ENCODE data around the gene C18orf63.

The C18orf63 gene

DNA sequence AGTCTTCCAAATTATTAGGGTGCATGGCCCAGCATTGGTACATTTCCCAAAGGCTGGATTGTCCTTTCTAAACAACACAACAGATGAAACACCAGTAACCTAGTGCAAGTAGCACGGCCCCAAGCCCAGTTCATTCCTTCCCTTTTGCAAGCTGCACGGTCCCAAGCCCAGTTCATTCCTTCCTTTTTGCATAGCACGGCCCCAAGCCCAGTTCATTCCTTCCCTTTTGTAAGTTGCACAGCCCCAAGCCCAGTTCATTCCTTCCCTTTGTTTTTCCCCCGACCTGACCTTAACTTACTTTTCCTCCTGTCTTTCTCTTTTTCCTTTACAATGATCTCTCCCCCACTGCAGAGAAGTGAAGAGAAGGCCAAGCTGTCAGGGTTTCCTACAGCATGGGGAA is 60.9 kb downstream of the C18orf63 start:
- no peak for DNase-seq (ENCODE audit: low read depth)

- no peak for DNase-seq (ENCODE audit: low read depth)
Observed at GRCh38 chr18:74377776-74378175, 62.1 kb downstream of the C18orf63 start.

GRCh38 chr18:74378179-74378682 is 62.6 kb downstream of the C18orf63 start:
- no peak for DNase-seq (ENCODE audit: low read depth)

GRCh38 chr18:74380916-74381315 is 65.3 kb downstream of the C18orf63 start:
- DNase-seq (ENCODE audit: low read depth): no peak

DNA sequence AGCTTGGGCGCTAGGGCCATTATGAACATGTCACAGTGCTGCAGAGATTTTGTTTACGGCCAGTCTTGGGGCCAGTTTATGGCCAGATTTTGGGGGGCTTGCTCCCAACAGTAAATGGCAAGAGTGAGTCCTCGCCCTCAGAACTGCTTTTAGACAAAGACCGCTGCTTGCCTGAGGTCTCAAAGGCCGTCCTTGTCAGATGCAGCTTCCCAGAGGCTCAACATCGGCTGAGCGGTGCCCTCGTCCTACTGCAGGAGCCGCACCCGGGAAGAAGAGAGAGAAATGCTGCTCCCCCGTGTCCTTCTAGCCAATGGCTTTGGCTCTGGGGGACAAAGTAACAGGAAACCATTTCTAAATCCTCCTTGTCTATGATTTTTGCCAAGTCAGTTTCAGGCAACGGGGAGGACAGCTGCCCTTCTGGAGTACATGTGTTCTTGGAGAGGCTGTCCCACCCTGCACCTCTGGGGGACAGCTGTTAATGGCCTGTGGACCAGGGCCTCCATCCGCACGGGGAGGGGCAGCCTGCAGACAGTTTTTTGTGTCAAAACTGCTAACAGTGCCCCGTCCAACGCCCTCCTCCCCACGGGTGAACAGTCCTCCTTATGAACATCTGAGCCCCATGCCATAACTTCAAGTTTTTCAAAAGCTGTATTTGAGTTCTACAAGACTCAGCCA is 66.1 kb downstream of the C18orf63 start:
- DNase-seq (ENCODE audit: low read depth): no peak

DNA sequence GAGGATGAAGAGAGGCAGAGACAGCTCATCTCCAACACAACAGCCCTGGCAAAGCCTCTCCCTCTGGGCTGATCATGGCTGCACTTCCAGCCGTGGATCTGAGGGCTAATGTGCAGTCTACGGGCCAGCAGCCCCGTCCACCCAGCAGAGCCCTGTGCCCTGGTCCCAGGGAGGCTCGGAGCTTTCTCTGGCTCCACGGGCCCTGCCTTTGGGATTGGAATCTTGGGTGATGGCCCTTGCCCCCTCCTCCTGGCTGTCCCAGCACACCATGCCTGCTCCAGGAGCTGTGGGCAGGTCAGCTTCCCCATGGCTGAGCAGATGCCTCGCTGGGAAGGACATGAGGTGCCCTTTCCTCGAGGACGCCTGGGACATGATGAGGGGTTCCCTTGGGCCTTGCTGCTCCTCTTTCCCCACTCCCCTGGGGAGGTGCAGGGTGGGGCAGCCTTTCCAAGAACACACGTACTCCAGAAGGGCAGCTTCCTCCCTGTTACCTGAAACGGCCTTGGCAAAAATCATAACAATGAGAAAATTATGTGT is 66.9 kb downstream of the C18orf63 start:
- DNase-seq (ENCODE audit: low read depth): no peak

- DNase-seq (ENCODE audit: low read depth): no peak
Observed at GRCh38 chr18:74387383-74387782, 71.7 kb downstream of the C18orf63 start.

GRCh38 chr18:74388227-74388626 is 72.6 kb downstream of the C18orf63 start:
- no peak for DNase-seq (ENCODE audit: low read depth)

DNA sequence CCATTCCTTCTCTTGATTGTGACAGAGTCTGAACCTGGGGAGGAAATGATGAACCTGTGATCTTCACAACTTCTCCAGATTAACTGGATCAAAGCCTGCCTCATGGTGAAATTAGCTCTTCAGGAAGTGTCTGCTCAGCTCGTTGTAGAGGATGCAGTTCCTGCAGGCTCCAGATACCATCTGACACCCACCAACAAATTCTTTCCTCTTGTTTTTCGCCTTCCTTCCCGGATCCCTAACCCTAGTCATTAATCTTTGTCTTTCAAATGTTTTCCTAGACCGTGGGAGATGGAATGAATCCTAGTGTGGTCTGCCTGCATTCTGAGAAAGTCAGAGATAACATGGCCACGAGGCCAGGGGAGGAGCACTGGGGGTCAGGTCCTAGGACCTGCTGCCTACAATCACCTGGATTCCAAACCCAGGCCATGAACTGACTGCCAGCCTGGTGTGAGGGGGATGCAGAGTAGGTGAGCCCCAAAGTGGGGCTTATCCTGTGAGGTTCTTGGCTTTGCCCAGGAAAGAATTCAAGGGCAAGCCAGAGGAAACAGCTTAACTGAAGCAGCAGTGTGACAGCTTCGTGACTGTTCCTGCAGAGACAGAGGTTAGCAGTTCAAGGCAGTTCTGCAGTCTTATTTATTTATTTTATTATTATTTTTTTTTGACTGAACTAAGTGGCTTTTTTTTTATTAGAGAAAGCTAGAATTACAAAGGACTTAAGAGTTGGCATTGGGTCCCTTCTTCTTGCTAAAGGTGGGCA is 73.7 kb downstream of the C18orf63 start:
- DNase-seq (ENCODE audit: low read depth): no peak

- DNase-seq (ENCODE audit: low read depth): no peak
Observed at GRCh38 chr18:74389991-74390390, 74.4 kb downstream of the C18orf63 start.

DNA sequence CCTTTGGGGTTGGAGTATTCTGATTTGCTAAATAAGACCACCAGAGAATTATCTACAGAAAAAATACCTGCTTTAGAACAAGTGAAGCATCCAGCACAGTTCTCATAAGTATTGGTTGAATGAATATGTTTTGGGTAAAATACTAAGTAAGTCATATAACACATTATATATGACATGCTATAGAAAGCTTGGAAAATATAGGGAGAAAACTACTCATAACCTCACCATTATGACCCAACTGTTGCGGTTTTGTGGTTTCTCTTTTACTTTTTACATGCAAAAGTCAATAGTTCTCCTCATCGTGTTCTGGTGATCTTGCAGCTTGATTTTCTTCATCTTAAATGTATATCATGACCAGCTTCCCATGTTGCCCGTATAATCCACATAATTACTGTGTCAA is 75.3 kb downstream of the C18orf63 start:
- DNase-seq (ENCODE audit: low read depth): no peak

DNA sequence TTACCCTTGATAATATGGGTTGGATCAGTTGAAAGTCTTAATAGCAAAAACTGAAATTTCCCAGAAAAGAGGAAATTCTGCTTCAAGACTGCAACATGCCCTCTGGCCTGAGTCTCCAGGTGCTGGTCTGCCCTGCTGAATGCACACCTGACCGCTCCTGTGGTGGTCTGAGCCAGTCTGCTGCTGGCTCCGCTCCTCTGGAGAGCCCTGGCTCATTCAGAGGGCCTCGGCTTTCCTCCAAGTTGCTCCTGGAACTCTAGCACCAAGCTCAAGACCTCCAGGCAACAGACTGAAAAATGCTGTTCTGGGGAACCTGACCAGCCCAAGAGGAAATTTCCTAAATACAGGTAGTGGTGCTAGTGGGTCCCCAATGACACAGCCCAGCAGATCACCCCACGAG is 76.7 kb downstream of the C18orf63 start:
- no peak for DNase-seq (ENCODE audit: low read depth)

DNA sequence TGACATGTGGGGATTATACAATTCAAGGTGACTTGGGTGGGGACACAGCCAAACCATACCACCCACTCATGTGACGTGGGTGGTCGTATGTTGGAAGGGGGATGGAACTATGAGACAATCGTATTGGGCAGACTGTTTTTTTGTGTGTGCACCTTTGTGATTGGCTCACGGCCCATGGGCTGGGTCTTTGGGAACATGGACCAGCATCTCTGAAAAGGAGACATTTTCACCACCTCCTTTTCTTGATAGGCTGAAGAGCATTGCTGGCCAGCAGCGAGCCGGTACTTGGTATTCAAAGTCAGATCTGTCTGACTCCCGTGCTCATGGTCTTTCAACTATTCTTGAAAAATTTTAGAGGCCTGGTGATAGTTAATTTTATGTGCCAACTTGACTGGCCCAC is 79.4 kb downstream of the C18orf63 start:
- DNase-seq (ENCODE audit: low read depth): no peak

DNA sequence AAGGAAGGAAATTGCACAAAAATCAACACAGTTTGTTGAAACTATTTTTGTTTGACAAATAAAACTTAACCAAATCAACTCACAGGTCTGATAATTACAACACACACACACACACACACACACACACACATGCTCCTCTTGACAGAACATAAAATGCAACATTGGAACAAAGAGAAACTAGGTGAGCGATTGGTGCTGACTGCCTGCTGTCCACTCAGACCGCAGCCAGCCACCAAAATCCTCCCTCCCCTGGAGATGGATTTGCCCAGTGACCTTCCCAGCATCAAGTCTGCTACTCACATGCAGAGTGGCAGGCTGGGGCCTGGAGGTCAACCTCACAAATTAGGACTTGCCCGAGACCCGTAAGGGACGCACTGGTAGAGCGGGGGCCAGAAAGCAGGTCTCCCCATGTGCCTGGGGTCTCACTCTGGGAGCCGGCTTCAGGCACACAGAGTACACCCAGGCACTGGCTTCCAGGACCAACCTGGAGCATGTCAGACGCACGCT is 80.1 kb downstream of the C18orf63 start:
- no peak for DNase-seq (ENCODE audit: low read depth)

DNA sequence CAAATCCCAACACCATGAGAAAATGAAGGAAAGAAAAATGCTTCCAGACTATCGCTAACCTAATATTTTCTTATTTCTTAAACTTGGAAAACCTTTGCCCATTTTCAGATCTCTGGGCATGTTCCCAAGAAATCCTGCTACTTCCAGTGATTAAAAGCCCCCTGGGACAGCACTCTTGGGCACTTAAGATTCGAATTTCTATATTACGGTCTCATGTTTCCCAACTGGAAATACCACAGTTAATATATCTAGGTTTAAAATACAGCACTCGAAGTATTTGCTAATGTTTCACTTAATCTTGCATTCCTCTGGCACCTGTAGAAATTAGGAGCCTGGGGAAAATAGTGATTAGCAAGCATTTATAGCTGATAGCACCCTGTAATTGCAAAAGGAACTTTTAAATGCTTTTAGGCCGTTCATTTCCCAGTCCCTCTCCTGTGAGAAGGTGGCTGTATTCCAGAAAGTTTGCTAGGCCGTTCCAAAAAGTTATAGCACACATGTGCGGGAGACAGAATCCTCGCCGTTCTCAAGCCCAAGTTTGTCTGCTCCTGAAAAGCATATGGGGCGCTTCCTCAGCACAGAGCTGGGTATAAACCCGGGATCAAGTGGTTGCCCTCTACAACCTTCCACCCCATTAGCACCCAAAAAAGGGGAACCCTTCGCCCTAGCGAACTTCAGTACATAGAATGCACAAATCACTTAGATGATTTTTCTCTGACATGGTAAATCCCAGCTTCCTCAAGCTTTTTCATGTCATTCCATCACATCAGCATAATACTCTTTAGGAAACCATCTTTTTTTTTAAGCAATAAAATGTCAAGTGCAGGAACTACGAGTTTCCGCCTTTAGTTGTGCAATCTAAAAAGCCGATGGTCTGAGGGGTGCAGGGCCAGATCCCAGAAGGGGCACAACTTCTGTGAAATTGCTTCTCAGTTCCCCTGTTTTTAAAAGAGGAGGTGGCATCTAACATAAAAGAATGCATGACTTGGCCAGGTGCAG is 80.8 kb downstream of the C18orf63 start:
- no peak for DNase-seq (ENCODE audit: low read depth)

DNA sequence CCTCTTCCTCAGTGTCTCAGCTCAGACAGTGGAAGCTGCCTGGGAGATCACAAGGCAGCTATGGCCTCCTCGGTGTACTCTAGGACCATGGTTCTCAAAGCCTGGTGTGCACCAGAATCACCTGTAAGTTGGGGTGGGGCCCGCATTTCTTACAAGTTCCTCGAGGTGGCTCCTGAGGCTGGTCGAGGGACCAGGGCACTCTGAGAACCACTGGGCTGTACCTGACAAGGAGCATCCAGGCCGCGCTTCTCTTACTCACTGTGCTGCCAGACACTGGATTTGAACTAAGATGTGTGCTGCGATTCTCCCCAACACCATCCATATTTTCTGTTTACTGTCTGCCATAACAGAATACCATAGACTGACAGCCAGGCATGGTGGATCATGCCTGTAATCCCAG is 81.9 kb downstream of the C18orf63 start:
- DNase-seq (ENCODE audit: low read depth): no peak

GRCh38 chr18:74399091-74399887 is 83.7 kb downstream of the C18orf63 start:
- no peak for DNase-seq (ENCODE audit: low read depth)

- DNase-seq (ENCODE audit: low read depth): no peak
Observed at GRCh38 chr18:74400813-74401212, 85.2 kb downstream of the C18orf63 start.

DNA sequence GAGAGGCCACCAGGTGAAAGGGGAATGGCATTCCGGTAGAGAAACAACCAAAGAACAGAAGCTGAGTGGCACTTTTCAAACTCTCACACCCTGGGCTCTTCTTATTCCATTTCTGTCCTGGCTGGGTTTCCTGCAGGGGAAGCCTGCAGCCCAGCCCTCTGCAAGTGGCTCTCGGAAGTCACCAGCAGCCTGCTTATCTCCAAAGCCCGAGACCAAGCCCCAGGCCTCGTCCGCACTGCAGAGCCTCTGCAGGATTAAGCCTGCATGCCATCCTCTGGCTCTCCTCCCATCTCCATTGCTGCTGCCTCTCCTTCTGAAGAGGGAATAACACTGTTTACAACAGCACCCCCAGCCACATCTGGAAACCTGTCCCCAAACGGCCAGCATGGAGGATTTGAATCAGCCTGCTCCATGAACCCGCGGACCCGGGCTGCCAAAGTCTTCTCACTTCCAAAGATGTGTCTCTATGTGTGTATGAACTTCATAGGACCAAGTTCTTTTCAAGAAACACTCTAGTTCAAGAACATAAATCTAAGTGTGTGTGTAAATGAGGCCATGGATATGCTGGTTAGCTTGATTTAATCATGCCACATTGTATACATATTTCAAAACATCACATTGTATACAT is 87.3 kb downstream of the C18orf63 start:
- no peak for DNase-seq (ENCODE audit: low read depth)

DNA sequence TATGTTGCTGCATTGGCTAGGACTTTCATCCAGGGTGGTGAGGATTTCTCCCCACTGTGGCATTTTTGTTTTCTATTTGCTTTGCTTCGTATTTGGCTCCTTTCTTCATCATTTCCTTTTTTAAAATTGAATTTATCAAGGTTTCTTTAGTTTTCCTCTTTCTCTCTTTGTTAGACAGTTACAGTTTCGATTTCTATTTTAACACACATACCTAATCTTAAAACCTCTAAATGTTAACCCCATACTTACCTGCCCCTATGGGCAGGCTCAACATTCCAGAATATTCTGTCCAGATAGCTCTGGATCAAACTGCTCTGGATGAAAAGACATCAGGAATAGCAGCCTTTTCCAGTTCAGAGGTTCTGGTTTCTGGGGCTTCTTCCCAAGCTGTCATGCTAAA is 92.2 kb downstream of the C18orf63 start:
- DNase-seq (ENCODE audit: low read depth): no peak

Measured in activated T-helper 9 cell treated with anti-CD3 and anti-CD28 coated beads, Interleukin-2, amount 50 U/mL, for 16 hours (primary cell).